GM12891 (cell line): ENCODE results near the gene PCDHGA1.

ENCODE experiments used
- PAX5 ChIP-seq: IDR thresholded peaks from 2 replicates; pipeline ENCODE4 v1.6.1; 2011; ENCODE audit warnings: low read length, moderate library complexity, mild to moderate bottlenecking; ENCODE audit not compliant: insufficient read depth, severe bottlenecking
- POLR2A ChIP-seq: IDR thresholded peaks from 2 replicates; pipeline ENCODE4 v1.6.1; 2011; ENCODE audit warnings: low read depth, low read length, control low read depth
- POLR2AphosphoS5 ChIP-seq: IDR thresholded peaks from 2 replicates; pipeline ENCODE4 v1.6.1; 2011; ENCODE audit warnings: low read depth, low read length, control low read depth

- TF ChIP-seq POLR2A (no peak), POLR2AphosphoS5 (no peak), PAX5 (no peak)
Observed at GRCh38 chr5:141529002-141529401, 198.7 kb downstream of the PCDHGA1 start.
